Erythroblast (primary cell): ENCODE results near the gene TTC16.

Experiments
- GATA1 ChIP-seq: IDR thresholded peaks from 2 replicates; pipeline ENCODE4 v1.6.1; 2011; ENCODE audit warnings: low read depth, mild to moderate bottlenecking, control low read depth, low read length, moderate library complexity
- POLR2A ChIP-seq: IDR thresholded peaks from 2 replicates; pipeline ENCODE4 v1.6.1; 2011; ENCODE audit warnings: mild to moderate bottlenecking, low read length

DNA sequence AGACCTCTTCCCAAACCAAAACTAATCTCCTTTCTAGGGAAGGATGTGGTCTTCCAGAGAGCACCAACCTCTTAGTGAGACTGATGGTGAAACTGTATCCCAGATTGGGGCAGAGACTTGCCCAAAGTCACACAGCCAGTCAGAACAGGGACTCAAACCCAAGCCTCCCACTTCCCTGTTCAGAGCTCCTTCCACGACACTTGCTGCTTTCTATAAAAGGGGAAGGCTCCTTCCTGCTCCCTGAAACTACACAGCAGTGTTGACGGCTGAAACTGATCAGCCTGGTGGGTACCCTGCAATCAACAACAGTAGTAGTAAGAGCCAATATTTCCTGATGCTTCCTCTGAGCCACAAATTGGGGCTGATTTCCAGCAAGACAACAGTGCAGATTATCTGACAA is 17.7 kb downstream of the TTC16 start:
- TF ChIP-seq POLR2A = no peak
- TF ChIP-seq GATA1 = no peak
